ENCODE measurements around the gene ARHGEF17.

Gene ARHGEF17

DNA sequence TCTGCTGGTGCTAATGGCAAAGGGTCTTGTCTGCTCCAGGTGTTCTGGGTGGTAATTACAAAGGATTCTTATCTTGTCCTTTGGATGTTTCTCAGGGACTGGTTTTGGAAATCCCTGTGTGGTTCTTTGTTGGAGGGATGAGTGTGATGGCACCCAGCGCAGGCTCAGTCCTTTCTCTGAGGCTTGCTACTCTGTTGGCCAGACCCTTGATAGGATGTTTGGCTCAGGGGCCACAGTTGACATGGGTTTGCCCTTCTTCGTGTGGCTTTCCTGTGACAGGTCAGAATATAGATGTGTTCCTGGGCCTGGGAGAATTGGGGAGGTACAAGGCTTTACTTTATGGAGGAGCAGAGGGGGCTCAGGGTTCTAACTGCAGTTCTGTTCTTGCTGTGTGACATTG, 4.0 kb downstream of the ARHGEF17 start:
- Histone ChIP-seq H3K9ac (ENCODE audit: low read length) (no peak overlapping the region), H4K20me1 (ENCODE audit: insufficient read depth, low read length) (no peaks in the 10 kb centered on the region), H3K4me2 (ENCODE audit: low read depth, low read length) (no peak overlapping the region), H3K79me2 (ENCODE audit: low read length) (no peaks in the 10 kb centered on the region), H3F3A (ENCODE audit: insufficient read depth, low read length) (no peaks in the 10 kb centered on the region; the same call in 1 of the 2 replicates), H2AFZ (ENCODE audit: low read length) (no peak overlapping the region), H3K9me3 (replicated peaks; ENCODE audit: insufficient read depth, low read length) (no peaks in the 10 kb centered on the region), H3K27me3 (replicated peaks; ENCODE audit: insufficient read depth, low read length) (peaks cover 6% of the 10 kb centered on the region; the same call in 1 of the 2 replicates), H3K27ac (ENCODE audit: low read length) (no peak overlapping the region), H3K9me2 (replicated peaks; ENCODE audit: insufficient read depth, low read length) (no peaks in the 10 kb centered on the region), H3K36me3 (replicated peaks; ENCODE audit: insufficient read depth, low read length) (no peaks in the 10 kb centered on the region), H3K4me3 (ENCODE audit: low read length) (no peak overlapping the region), H3K4me1 (ENCODE audit: low read length) (peaks cover 5% of the 10 kb centered on the region; the same call in 1 of the 2 replicates)
- no peak for DNase-seq
- TF ChIP-seq, protein P1, sequence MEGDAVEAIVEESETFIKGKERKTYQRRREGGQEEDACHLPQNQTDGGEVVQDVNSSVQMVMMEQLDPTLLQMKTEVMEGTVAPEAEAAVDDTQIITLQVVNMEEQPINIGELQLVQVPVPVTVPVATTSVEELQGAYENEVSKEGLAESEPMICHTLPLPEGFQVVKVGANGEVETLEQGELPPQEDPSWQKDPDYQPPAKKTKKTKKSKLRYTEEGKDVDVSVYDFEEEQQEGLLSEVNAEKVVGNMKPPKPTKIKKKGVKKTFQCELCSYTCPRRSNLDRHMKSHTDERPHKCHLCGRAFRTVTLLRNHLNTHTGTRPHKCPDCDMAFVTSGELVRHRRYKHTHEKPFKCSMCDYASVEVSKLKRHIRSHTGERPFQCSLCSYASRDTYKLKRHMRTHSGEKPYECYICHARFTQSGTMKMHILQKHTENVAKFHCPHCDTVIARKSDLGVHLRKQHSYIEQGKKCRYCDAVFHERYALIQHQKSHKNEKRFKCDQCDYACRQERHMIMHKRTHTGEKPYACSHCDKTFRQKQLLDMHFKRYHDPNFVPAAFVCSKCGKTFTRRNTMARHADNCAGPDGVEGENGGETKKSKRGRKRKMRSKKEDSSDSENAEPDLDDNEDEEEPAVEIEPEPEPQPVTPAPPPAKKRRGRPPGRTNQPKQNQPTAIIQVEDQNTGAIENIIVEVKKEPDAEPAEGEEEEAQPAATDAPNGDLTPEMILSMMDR (IDR thresholded peaks at IDR 0.05; ENCODE audit: low read length) = no peak
- TF ChIP-seq EZH2 (optimal IDR thresholded peaks at IDR 0.05; ENCODE audit: low read depth, low read length) (no peak), EZH2phosphoT487 (IDR thresholded peaks at IDR 0.05; ENCODE audit: low read length) (no peak)

DNA sequence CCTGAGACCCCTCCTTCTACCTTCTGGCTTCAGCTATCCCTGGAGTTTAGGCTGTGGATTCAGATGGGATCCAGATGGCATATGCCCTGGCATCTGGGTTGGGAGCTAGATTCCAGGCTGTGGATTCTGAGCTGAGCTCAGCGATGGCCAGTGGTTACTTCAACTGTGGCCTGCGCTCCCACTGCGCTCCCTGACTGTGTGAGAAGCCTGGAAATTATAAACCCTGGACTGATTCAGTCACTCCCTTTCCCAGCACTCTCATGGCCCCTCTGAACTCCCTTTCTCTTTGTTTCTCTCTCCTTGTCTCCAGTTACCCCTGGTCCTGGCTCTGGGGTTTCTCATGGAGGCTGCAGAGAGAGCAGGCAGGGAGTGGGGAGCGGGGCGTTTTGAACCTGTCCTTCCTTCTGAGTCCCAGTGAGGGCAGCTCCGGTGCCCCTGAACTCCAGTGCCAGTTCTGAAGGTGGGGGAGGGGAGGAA, 4.8 kb downstream of the ARHGEF17 start:
- DNase-seq = no peak
- no peaks in the 10 kb centered on the region for H3K79me2 ChIP-seq (ENCODE audit: low read length)
- no peaks in the 10 kb centered on the region for H4K20me1 ChIP-seq (ENCODE audit: insufficient read depth, low read length)
- TF ChIP-seq EZH2phosphoT487 (IDR thresholded peaks at IDR 0.05; ENCODE audit: low read length) (no peak), EZH2 (optimal IDR thresholded peaks at IDR 0.05; ENCODE audit: low read depth, low read length) (no peak)
- TF ChIP-seq, protein P1 (IDR thresholded peaks at IDR 0.05; ENCODE audit: low read length) = no peak
- no peaks in the 10 kb centered on the region for H3K9me2 ChIP-seq (replicated peaks; ENCODE audit: insufficient read depth, low read length)
- peaks cover 6% of the 10 kb centered on the region; the same call in 1 of the 2 replicates for H3K27me3 ChIP-seq (replicated peaks; ENCODE audit: insufficient read depth, low read length)
- H3K9ac ChIP-seq (ENCODE audit: low read length) = no peak overlapping the region
- no peak overlapping the region for H3K4me2 ChIP-seq (ENCODE audit: low read depth, low read length)
- H2AFZ ChIP-seq (ENCODE audit: low read length) = no peak overlapping the region
- H3F3A ChIP-seq (ENCODE audit: insufficient read depth, low read length) = no peaks in the 10 kb centered on the region; the same call in 1 of the 2 replicates
- no peak overlapping the region for H3K27ac ChIP-seq (ENCODE audit: low read length)
- H3K36me3 ChIP-seq (replicated peaks; ENCODE audit: insufficient read depth, low read length) = no peaks in the 10 kb centered on the region
- no peak overlapping the region for H3K4me3 ChIP-seq (ENCODE audit: low read length)
- no peaks in the 10 kb centered on the region for H3K9me3 ChIP-seq (replicated peaks; ENCODE audit: insufficient read depth, low read length)
- H3K4me1 ChIP-seq (ENCODE audit: low read length) = peaks cover 5% of the 10 kb centered on the region; the same call in 1 of the 2 replicates

DNA sequence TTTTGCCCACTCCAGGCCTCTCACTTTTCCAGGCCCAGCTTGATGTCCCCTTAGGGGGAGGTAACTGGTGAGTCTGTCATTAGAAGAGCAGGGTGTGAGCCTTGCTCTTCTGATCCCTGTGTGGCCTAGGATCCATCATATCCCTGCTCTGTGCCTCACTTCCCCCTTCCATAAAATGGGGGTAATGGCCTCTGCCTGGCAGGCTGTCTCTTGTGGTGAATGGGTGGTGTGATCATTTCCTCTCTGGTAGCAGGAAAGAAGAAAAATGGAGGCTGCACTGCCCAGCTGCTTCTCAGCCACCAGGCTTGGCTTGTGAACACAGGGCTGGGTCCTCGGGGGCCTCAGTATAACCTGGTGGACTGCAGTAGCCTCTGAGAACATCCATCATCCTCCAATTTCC, 5.6 kb downstream of the ARHGEF17 start:
- no peaks in the 10 kb centered on the region for H3K36me3 ChIP-seq (replicated peaks; ENCODE audit: insufficient read depth, low read length)
- no peak overlapping the region for H3K4me2 ChIP-seq (ENCODE audit: low read depth, low read length)
- no peaks in the 10 kb centered on the region for H3K9me3 ChIP-seq (replicated peaks; ENCODE audit: insufficient read depth, low read length)
- H2AFZ ChIP-seq (ENCODE audit: low read length) = peak overlapping the region; percentile 30; the same call in 1 of the 2 replicates
- H3K4me3 ChIP-seq (ENCODE audit: low read length) = no peak overlapping the region
- no peaks in the 10 kb centered on the region for H3K9me2 ChIP-seq (replicated peaks; ENCODE audit: insufficient read depth, low read length)
- H3F3A ChIP-seq (ENCODE audit: insufficient read depth, low read length) = no peaks in the 10 kb centered on the region
- H3K4me1 ChIP-seq (ENCODE audit: low read length) = peaks cover 5% of the 10 kb centered on the region; the same call in 1 of the 2 replicates
- H4K20me1 ChIP-seq (ENCODE audit: insufficient read depth, low read length) = no peaks in the 10 kb centered on the region
- H3K27ac ChIP-seq (ENCODE audit: low read length) = no peak overlapping the region
- TF ChIP-seq, protein P1 (IDR thresholded peaks at IDR 0.05; ENCODE audit: low read length) = no peak
- no peak for TF ChIP-seq EZH2phosphoT487 (IDR thresholded peaks at IDR 0.05; ENCODE audit: low read length)
- TF ChIP-seq EZH2 (optimal IDR thresholded peaks at IDR 0.05; ENCODE audit: low read depth, low read length) = no peak
- 0 out of 2 replicates have a peak, but pooled peaks cover 6% of the 10 kb centered on the region for H3K27me3 ChIP-seq (replicated peaks; ENCODE audit: insufficient read depth, low read length)
- DNase-seq = no peak
- H3K79me2 ChIP-seq (ENCODE audit: low read length) = no peaks in the 10 kb centered on the region
- no peak overlapping the region for H3K9ac ChIP-seq (ENCODE audit: low read length)

Measured in MM.1S (cell line).